GM19025 (cell line): ENCODE results near the gene TACSTD2.
A peak's percentile ranks its signal among the peaks of the same experiment; 100 is the strongest.
"Not testable (repeated sequence)": the region's sequence is repeated elsewhere in the genome, so short reads cannot be mapped to it uniquely, and the experiment has no call there.

Experiments used
- ATAC-seq: cut with Tn5 transposase; IDR thresholded peaks from one replicate; pipeline ENCODE4 v1.9.1; 2021; ENCODE audit warnings: mild to moderate bottlenecking, low read depth, moderate library complexity; ENCODE audit not compliant: unreplicated experiment

Gene TACSTD2

DNA sequence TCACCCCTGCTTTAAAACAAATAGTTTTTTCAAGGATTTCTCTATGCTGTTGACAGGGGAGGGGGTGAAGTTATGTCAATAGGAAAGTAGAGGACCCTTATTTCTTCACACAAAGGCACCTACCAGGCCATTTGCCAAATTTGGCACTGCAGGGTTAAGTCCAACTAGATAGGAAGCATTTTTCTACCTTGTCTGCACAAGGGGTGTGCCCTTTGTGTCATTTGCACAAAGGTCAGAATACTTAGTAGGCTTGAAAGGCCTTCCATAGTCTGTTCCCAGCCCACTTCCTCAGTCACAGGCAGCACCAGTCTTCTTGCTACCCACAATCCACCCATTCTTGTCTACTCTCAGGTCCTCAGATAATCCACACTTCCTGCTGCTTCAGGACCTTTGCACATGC lies 7.0 kb downstream of the TACSTD2 start:
- no peak for ATAC-seq

- ATAC-seq = no peak
Measured at GRCh38 chr1:58568911-58569310, 8.1 kb downstream of the TACSTD2 start.

- no peak for ATAC-seq
Measured at GRCh38 chr1:58568271-58568860, 8.7 kb downstream of the TACSTD2 start.

DNA sequence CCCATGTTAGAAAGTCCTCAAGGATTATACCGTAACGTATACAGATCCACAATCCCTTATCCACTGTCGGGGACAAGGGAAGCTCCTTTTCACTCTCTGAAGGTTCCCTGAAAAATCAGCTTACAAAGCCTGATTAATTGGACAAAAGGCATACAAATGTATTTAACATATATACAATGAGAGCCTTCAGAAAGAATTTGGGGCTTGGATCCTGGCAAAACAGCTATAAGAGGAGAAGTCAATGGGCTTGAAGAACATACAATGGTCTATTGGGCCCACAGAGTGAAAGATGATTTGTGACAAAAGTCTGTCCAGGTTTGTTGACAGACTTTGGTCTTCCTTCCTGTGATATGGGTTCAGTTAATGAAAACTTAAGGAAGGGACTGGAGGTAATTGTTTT lies 10.7 kb downstream of the TACSTD2 start:
- ATAC-seq = no peak

DNA sequence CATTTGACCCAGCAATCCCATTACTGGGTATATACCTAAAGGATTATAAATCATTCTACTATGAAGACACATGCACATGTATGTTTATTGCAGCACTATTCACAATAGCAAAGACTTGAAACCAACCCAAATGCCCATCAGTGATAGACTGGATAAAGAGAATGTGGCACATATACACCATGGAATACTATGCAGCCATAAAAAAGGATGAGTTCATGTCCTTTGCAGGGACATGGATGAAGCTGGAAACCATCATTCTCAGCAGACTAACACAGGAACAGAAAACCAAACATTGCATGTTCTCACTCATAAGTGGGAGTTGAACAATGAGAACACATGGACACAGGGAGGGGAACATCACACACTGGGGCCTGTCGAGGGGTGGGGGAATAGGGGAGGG lies 13.3 kb downstream of the TACSTD2 start:
- not testable (repeated sequence) for ATAC-seq

DNA sequence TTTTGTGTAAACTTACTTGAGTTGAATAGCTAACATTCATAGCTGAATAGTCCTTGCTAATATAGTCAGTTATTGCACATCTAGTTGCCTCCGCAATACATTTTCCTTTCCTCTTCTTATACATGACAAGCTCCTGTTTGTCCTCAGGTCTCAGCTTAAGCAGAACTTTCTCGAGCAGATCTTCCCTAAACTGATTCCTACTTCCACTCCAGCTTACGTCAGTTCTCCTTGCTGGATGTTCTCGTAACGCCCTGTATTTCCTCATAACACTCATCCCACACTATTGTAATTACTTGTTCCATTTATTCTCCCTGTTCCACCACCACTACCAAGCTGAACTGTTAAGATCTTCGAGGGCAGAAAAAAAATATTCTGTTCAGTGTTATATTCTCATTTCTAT lies 15.4 kb downstream of the TACSTD2 start:
- no peak for ATAC-seq

DNA sequence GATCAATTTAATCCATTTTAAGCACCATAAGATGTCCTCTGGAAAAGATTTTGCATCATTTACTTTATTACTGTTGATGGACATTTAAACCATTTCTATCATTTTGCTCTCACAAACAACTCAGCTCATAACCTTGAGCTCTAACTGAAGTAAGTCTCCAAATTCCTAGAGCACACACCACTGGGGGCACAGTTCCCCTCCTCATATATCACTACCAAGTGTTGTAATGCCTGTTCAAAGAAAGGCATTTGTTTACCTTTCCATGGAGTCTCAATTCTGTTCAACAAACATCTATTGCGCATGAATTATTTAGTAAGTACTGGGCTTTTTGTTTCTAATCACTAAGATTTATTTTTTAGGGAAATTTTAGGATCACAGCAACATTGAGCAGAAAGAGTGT lies 21.7 kb downstream of the TACSTD2 start:
- no peak for ATAC-seq

DNA sequence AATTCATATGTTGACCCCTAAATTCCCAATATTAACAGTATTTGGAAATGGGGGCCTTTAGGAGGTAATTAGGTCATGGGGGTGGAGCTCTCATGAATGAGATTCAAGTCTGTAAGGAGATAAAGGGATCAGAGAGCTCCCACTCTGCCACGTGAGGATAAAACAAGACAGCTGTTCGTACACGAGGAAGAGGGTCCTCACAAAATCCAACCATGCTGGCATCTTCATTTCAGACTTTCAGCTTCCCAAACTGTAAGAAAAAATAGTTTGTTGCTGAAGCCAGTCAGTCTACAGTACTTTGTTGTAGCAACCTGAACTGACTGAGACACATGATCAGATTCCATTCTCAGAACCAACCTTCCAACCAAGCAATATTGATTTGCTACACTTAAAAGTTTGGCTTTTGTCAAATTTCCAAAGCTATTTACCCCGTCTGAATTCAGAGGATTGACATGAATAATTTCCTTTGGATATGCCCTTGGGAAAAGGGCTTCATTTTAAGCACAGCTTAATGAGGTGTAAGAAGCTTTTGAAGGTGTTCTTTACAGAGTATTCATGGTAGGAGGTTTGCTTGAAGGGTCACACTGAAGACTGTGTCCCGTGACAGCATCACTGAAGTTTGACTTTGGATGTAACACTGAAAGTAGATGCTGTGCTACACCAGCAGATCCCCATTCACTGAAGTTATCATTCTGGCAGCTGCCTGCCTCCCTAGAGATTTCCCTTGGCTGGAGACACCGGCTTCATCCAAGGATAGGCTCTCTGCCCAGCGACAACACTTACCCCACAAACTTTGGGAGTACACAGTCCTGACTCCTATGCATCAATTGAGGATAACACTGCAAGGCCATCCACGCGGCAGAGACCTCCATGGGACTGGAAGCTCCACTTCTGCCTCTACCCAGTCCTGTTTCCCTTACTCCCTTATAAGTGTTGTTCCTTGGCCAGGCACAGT lies 25.6 kb downstream of the TACSTD2 start:
- no peak for ATAC-seq

- ATAC-seq = not testable (repeated sequence)
Measured at GRCh38 chr1:58549291-58549690, 27.8 kb downstream of the TACSTD2 start.

- ATAC-seq = no peak
Measured at GRCh38 chr1:58548371-58548770, 28.7 kb downstream of the TACSTD2 start.

GRCh38 chr1:58546520-58547308 lies 30.3 kb downstream of the TACSTD2 start, which contains the start of gene OMA1:
Gene OMA1 (minus strand): TSS chr1:58546726. CDS start chr1:58539294, 7,432 bp downstream.
- ATAC-seq = peak; percentile 93

DNA sequence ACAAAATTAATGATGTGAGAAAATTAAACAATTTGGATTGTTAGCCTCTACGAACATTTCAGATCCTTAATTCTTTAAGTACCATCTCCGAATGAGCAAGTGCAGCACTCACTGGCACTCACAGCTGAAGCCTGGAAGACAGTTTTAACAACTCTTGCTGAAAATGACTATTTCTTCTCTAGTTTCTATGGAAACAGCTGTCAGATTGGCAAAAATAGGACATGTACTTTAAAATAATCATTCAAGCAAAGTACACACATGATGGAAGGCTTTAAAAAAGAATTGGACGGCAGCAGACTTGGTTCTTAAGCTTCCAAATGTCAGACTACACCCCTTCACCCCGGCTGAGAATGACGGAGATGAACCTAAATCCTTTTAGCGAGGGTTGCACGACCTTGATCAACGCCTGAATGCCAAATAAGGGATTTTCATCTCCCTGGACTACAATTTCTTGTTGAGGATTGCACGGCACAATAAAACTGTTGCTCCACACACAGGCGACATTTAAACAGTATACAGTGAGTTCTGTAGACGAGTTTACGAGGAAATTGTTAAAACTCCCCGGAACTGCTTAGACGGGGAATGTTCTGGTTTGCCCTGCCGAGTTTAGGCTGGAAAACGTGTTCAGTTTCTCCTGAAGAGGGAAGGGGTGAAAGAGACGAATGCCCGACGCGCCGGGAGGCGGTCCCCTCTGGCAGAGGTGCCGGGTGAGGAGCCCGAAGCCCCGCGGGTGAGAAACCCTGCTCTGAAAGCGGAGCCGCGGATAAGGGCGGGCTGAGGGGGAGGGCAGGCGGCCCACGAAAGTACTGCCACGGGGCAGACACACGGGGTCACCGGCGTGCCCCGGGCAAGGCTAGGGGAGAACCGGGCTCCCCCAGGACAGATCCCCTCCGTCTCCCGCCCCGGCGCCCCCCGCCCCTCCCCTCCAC lies 31.2 kb downstream of the TACSTD2 start:
- ATAC-seq = peak; percentile 47

DNA sequence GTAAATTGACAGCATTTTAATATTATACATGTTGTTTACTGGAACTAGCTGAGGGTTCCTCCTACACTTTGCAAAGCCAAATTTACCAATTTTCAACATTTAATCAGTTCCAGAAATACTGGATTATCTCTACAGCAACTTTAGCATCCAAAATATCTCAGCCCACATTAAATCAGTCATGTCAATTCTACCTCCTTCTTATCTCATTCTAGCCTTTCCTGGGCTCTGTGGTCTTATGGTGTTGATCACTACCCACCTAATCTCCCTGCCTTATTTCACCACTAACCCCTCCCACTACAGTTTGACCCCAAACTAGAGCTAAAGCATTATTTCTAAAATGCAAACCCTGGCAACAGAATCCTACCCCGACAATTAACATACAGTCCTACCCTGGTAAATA lies 33.8 kb downstream of the TACSTD2 start:
- ATAC-seq = no peak

DNA sequence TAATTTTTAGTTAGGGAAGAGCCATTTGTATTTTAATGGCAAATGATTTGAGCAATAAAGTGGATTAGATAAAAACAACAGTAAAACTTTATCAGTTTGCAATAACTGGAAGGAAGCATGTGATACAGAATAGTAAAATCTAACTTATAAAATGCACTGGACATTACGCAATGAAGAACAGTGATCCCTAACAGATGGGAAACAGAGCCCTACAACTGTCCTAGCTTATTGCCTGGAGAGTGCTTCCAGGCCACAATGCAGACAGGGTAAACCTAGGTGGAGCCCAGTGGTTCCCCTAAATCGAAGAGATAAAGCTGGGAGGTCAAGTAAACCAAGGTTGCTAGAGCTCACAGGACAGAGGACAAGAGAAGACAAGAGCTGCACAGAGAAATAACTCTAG lies 37.5 kb downstream of the TACSTD2 start:
- no peak for ATAC-seq

DNA sequence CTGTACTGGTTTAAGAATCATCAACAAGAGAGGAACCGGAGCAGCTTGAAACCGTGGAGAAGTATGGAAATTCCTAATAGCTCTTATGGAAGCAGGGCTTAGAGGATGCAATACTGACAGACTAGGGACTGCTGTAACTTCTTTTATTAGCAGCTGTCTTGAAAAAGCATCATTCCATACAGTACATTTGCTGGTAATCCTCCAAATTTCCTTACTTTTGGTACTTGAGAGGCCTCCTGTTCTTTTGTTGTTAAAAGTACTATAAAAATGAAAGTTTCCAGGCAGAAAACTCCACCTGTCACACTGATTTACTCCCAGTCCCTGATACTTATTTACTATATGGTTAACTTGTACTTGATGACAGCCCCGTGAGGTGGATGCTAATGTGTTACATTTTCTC lies 38.2 kb downstream of the TACSTD2 start:
- ATAC-seq = no peak

DNA sequence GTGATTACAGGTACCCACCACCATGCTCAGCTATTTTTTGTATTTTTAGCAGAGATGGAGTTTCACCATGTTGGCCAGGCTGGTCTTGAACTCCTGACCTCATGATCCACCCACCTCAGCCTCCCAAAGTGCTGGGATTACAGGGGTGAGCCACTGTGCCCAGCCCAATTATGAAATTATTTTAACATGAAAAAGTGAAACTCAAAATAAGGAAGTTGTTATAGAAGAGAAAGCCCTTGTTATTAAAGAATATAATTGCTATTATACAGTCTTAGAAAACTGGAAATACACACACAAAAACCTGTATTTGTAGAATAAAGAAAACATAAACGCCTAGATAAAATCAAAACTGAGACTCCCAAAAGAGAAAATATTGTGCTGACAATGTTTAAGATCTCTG lies 45.2 kb downstream of the TACSTD2 start:
- ATAC-seq = not testable (repeated sequence)

DNA sequence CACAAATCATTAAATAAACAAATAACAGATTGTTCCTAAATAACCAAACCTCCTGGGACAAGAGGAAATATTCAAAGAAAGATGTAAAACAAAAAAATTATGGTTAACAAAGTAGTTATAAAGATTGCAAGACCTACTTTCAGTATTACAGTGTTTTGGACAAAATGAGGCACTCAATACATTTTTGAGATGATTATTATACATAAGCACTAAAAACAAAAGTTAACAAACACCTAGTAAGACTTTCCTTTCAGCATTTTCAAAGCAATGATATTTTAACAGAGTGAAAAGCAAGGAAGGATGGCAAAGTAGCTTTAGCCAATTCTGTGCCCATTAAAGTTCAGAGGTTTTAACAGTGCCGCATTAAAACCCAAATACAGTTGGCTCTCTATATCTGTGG lies 47.8 kb downstream of the TACSTD2 start:
- no peak for ATAC-seq

DNA sequence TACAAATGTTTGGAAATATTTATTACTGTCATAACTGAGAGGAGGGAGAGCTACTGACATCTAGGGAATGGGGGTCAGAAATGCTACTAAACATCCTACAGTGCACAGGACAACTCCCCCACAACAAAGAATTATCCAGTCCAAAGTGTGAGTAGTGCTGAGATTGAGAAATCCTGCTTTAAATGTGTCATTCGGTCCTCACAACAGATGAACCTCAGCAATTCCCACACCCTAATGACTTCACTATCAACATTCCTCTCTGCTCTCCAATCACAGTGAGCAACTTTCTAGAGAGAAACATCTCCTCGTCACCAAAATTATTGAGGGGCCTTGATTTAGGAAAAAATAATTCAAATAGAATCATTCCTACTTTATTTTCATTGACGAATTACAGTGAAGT lies 48.5 kb downstream of the TACSTD2 start:
- ATAC-seq = no peak
